Osteocyte (in vitro differentiated cells): ENCODE results near the gene GAP43. TPM values are rescaled to one million over a fixed set of nuclear protein-coding genes. Genes with fewer than 3 reads are reported as not detected.
"Not testable (repeated sequence)": the region's sequence is repeated elsewhere in the genome, so short reads cannot be mapped to it uniquely, and the experiment has no call there.

ENCODE experiments used
- DNase-seq: peaks from one replicate; pipeline ENCODE4 v3.0.0; 2021; ENCODE audit warnings: mixed read lengths; ENCODE audit not compliant: unreplicated experiment; ENCODE audit errors: extremely low spot score
- H3K27ac Mint-ChIP-seq: one replicate; pipeline ENCODE4 v1.8.0; 2021; ENCODE audit warnings: mild to moderate bottlenecking, mixed read lengths; ENCODE audit not compliant: unreplicated experiment
- H3K27me3 Mint-ChIP-seq: one replicate; pipeline ENCODE4 v1.8.0; 2021; ENCODE audit warnings: mixed read lengths; ENCODE audit not compliant: unreplicated experiment
- H3K36me3 Mint-ChIP-seq: one replicate; pipeline ENCODE4 v1.8.0; 2021; ENCODE audit warnings: mixed read lengths; ENCODE audit not compliant: unreplicated experiment
- H3K4me1 Mint-ChIP-seq: one replicate; pipeline ENCODE4 v1.8.0; 2021; ENCODE audit warnings: mixed read lengths; ENCODE audit not compliant: unreplicated experiment
- H3K4me3 Mint-ChIP-seq: one replicate; pipeline ENCODE4 v1.8.0; 2021; ENCODE audit warnings: mild to moderate bottlenecking, moderate library complexity, mixed read lengths; ENCODE audit not compliant: unreplicated experiment
- H3K9me3 Mint-ChIP-seq: one replicate; pipeline ENCODE4 v1.8.0; 2021; ENCODE audit warnings: mixed read lengths; ENCODE audit not compliant: unreplicated experiment
- CTCF ChIP-seq: fragments of 200-600 bp; sonication (generic); IDR thresholded peaks from 2 replicates; pipeline ENCODE4 v1.5.0; 2021; ENCODE audit warnings: antibody characterized with exemption, mild to moderate bottlenecking, moderate library complexity
- total RNA-seq: library from RNA; stranded (reverse); gene quantifications from 2 replicates; pipeline ENCODE4 v1.2.1, GENCODE V29; 2021

Gene GAP43
- total RNA-seq, 1 donor from 2014 or later, result 3.2 TPM

GRCh38 chr3:115715241-115715745 lies 92.0 kb downstream of the GAP43 start:
- Mint-ChIP-seq H3K9me3 (no peaks in the 10 kb centered on the region), H3K4me1 (peaks cover 8% of the 10 kb centered on the region), H3K4me3 (no peak overlapping the region), H3K36me3 (no peaks in the 10 kb centered on the region), H3K27me3 (peaks cover 2% of the 10 kb centered on the region), H3K27ac (no peak overlapping the region)
- no peak for TF ChIP-seq CTCF
- DNase-seq, result no peak

- Mint-ChIP-seq H3K9me3 (no peaks in the 10 kb centered on the region), H3K4me1 (no peaks in the 10 kb centered on the region), H3K27ac (no peak overlapping the region), H3K36me3 (no peaks in the 10 kb centered on the region), H3K27me3 (peaks cover 2% of the 10 kb centered on the region), H3K4me3 (no peak overlapping the region)
- TF ChIP-seq CTCF, result no peak
- no peak for DNase-seq
These were observed 97.7 kb downstream of the GAP43 start for GRCh38 chr3:115720983-115721382.

GRCh38 chr3:115725800-115726199 lies 102.5 kb downstream of the GAP43 start:
- no peak overlapping the region for H3K27ac Mint-ChIP-seq
- no peak for DNase-seq
- no peak for TF ChIP-seq CTCF
- no peaks in the 10 kb centered on the region for H3K4me1 Mint-ChIP-seq
- peaks cover 3% of the 10 kb centered on the region for H3K9me3 Mint-ChIP-seq
- no peaks in the 10 kb centered on the region for H3K36me3 Mint-ChIP-seq
- H3K27me3 Mint-ChIP-seq, result peaks cover 6% of the 10 kb centered on the region
- H3K4me3 Mint-ChIP-seq, result no peak overlapping the region

GRCh38 chr3:115727135-115727534 lies 103.8 kb downstream of the GAP43 start:
- peaks cover 11% of the 10 kb centered on the region for H3K9me3 Mint-ChIP-seq
- H3K4me3 Mint-ChIP-seq, result no peak overlapping the region
- no peaks in the 10 kb centered on the region for H3K36me3 Mint-ChIP-seq
- H3K27ac Mint-ChIP-seq, result no peak overlapping the region
- DNase-seq, result no peak
- H3K27me3 Mint-ChIP-seq, result peaks cover 12% of the 10 kb centered on the region
- TF ChIP-seq CTCF, result no peak
- no peaks in the 10 kb centered on the region for H3K4me1 Mint-ChIP-seq

DNA sequence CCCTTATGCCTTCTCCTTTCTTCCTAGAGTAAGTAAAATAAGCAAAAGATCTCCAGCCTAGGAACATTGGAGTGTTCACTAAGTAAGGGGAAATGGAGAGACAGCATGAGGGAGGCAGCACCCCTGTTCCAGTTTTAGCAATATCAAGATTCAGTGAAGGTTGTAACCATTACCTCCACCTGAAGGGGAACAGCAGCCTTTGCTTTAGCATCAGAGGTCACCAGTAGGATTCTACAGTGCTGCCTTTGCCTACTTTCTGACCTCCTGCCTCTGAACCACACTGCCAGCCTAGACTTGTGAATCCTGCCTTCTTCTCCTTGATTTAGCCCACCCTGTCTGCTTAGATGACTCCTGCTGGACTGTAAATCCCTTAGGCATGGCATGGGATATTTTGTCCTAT lies 104.7 kb downstream of the GAP43 start:
- Mint-ChIP-seq H3K27ac (no peak overlapping the region), H3K36me3 (no peaks in the 10 kb centered on the region), H3K9me3 (peaks cover 11% of the 10 kb centered on the region), H3K4me1 (no peaks in the 10 kb centered on the region), H3K4me3 (no peak overlapping the region), H3K27me3 (peaks cover 12% of the 10 kb centered on the region)
- DNase-seq, result no peak
- TF ChIP-seq CTCF, result no peak

DNA sequence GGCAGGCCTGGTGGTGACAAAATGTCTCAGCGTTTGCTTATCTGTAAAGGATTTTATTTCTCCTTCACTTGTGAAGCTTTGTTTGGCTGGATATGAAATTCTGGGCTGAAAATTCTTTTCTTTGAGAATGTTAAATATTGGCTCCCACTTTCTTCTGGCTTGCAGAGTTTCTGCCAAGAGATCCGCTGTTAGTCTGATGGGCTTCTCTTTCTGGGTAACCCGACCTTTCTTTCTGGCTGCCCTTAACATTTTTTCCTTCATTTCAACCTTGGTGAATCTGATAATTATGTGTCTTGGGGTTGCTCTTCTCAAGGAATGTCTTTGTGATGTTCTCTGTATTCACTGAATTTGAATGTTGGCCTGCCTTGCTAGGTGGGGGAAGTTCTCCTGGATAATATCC lies 113.0 kb downstream of the GAP43 start:
- H3K4me3 Mint-ChIP-seq, H3K36me3 Mint-ChIP-seq, DNase-seq, H3K4me1 Mint-ChIP-seq, H3K27ac Mint-ChIP-seq: not testable (repeated sequence)
- Mint-ChIP-seq H3K27me3 (peaks cover 40% of the 10 kb centered on the region), H3K9me3 (peaks cover 18% of the 10 kb centered on the region)
